Type B pancreatic cell (in vitro differentiated cells): ENCODE measurements around the gene PML. TPM values are rescaled to one million over a fixed set of nuclear protein-coding genes. Genes with fewer than 3 reads are reported as not detected.

ENCODE experiments used
- DNase-seq: peaks from one replicate; pipeline ENCODE4 v3.0.0; 2021; ENCODE audit warnings: mixed read lengths; ENCODE audit not compliant: unreplicated experiment; ENCODE audit errors: extremely low spot score
- H3K27ac Mint-ChIP-seq: 2 replicates; pipeline ENCODE4 v1.8.0; 2021; ENCODE audit warnings: mild to moderate bottlenecking, mixed read lengths
- H3K27me3 Mint-ChIP-seq: 2 replicates; pipeline ENCODE4 v1.8.0; 2021; ENCODE audit warnings: mixed read lengths
- H3K36me3 Mint-ChIP-seq: 2 replicates; pipeline ENCODE4 v1.8.0; 2021; ENCODE audit warnings: mixed read lengths
- H3K4me1 Mint-ChIP-seq: one replicate; pipeline ENCODE4 v1.8.0; 2021; ENCODE audit warnings: mixed read lengths; ENCODE audit not compliant: unreplicated experiment
- H3K4me3 Mint-ChIP-seq: 2 replicates; pipeline ENCODE4 v1.8.0; 2021; ENCODE audit warnings: mild to moderate bottlenecking, mixed read lengths
- H3K9me3 Mint-ChIP-seq: 2 replicates; pipeline ENCODE4 v1.8.0; 2021; ENCODE audit warnings: mixed read lengths
- CTCF ChIP-seq: fragments of 200-600 bp; sonication (generic); conservative IDR thresholded peaks from 2 replicates; pipeline ENCODE4 v1.5.0; 2021; ENCODE audit warnings: antibody characterized with exemption, mild to moderate bottlenecking
- total RNA-seq: library from RNA; stranded (reverse); gene quantifications from 2 replicates; pipeline ENCODE4 v1.2.1, GENCODE V29; 2021; ENCODE audit warnings: low replicate concordance

The PML gene
- total RNA-seq, 1 donor from 2014 or later = 29.8 TPM

- no peak for DNase-seq
- no peak for TF ChIP-seq CTCF
- H3K36me3 Mint-ChIP-seq = peaks cover 5% of the 10 kb centered on the region
- peaks cover 17% of the 10 kb centered on the region for H3K4me1 Mint-ChIP-seq
- no peak overlapping the region for H3K4me3 Mint-ChIP-seq
- H3K27me3 Mint-ChIP-seq = no peaks in the 10 kb centered on the region
- no peaks in the 10 kb centered on the region for H3K9me3 Mint-ChIP-seq
- H3K27ac Mint-ChIP-seq = no peak overlapping the region
These were observed 6.7 kb upstream of the PML start for GRCh38 chr15:73987681-73988444.

GRCh38 chr15:73988445-73988969 lies 6.0 kb upstream of the PML start:
- H3K4me1 Mint-ChIP-seq = peaks cover 17% of the 10 kb centered on the region
- no peak overlapping the region for H3K4me3 Mint-ChIP-seq
- H3K27ac Mint-ChIP-seq = no peak overlapping the region

GRCh38 chr15:73989001-73989798 lies 5.3 kb upstream of the PML start:
- no peak for DNase-seq
- Mint-ChIP-seq H3K9me3 (no peaks in the 10 kb centered on the region), H3K36me3 (peaks cover 2% of the 10 kb centered on the region), H3K27me3 (no peaks in the 10 kb centered on the region), H3K4me3 (peak overlapping the region; percentile 9), H3K4me1 (peaks cover 21% of the 10 kb centered on the region), H3K27ac (peak overlapping the region; percentile 43)
- TF ChIP-seq CTCF = no peak

More at GRCh38 chr15:73988445-73988969, 6.0 kb upstream of the PML start:
- TF ChIP-seq CTCF = no peak
- Mint-ChIP-seq H3K9me3 (no peaks in the 10 kb centered on the region), H3K36me3 (peaks cover 5% of the 10 kb centered on the region), H3K27me3 (no peaks in the 10 kb centered on the region)
- DNase-seq = no peak

- Mint-ChIP-seq H3K4me1 (peaks cover 24% of the 10 kb centered on the region), H3K9me3 (no peaks in the 10 kb centered on the region)
These were observed 4.1 kb upstream of the PML start for GRCh38 chr15:73990250-73991005.

More at GRCh38 chr15:73990250-73991005, 4.1 kb upstream of the PML start:
- Mint-ChIP-seq H3K27me3 (no peaks in the 10 kb centered on the region), H3K36me3 (no peaks in the 10 kb centered on the region), H3K4me3 (peak overlapping the region; percentile 29), H3K27ac (no peak overlapping the region)
- no peak for TF ChIP-seq CTCF
- DNase-seq = no peak
